ENCODE data around the gene EFS.

EFS gene

DNA sequence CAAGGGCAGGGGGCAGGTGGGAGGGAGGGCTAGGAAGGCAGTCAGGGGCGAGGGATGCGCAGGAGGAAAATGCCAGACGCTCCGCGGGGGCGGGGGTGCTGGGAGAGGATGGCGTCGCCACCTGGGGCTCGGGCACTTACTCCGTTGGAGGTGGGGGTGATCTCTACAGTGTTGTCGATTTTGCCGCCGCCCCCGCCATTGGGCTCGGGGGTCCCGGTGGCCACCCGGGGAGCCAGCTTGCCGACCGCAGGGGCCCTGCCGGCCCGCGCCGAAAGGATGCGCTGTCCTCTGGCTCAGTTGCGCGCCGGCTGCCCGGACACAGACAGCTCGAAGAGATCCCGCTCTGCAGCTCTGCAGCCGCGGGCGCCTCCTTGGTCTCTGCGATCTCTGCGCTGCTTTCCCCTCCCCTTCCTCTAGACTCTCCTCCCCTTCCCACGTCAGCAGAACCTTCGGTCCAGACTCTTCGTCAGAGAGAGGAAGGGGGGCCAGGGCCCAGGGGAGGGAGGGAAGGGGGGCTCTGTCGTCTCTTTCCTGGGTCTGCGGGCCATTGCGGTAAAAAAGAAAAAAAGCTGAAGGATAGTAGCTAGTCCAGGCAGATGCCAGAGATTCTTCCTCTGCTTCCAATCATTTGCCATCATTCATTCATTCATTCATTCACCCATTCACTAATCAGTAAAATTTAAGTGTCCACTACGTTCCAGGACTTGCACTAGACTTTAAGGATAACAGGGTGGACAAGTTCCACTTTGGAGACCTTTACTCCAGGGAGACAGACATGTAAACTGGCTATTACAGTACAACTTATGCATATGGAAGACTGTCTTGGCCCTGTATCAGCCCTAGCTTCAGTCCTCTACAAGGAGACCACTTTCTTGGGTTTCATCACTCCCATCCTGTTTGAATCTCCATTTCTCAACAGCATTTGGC is 12.2 kb downstream of the EFS start, which contains the start of gene SLC22A17:
SLC22A17 (minus strand) TSS at position 382 of the 927 bp plus-strand sequence.
- no peak within 1 kb of the TSS for H3K9ac ChIP-seq (ENCODE audit: low read length)
- peak within 1 kb of the TSS; percentile 69 for H3K4me3 ChIP-seq (ENCODE audit: low read length)

DNA sequence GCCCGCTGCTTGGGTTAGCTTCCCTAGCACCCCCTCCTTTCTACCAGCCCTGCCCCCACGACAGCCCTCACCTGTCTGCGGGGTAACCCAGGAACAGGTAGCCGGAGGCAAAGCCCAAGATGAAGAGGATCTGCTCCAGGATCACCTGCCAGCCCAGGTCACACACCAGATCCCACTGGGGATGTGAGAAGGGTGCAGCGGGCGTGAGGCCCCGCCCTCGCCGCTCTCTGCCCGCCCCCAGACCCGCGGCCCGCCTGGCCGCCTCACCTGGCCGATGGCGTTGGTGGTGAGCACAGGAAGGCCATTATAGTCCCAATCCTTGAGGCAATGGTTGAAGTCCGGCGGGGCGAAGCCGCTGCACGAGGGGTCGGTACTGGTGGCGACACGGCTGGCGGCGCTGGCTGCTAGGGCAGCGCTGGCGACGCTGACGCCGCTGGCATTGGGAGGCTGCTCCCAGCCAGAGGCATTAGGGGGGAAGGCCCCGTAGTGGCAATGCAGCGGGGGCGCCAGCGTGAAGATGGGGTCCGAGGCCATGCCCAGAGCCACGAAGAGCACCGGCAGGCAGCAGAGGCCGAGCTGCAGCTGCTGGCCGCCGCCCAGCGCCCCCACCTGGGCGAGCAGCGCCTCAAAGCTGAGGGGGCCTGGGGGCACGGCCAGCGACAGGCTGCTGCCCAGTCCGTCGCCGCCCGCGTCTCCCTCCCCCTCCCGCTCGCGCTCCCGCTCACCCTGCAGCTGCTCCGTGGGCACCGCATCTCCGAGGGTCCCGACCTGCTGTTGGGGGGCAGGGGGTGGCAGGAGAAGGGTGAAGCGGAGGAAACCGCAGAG is 13.1 kb downstream of the EFS start:
- Histone ChIP-seq H3K9me3 (ENCODE audit: control insufficient read depth, low read depth, low read length) (no peaks in the 10 kb centered on the region), H3K4me1 (ENCODE audit: control insufficient read depth, low read depth, low read length) (peaks cover 4% of the 10 kb centered on the region), H3K4me3 (ENCODE audit: low read length) (peak overlapping the region; percentile 69), H3K36me3 (ENCODE audit: control insufficient read depth, low read depth, low read length) (no peaks in the 10 kb centered on the region), H3K27me3 (ENCODE audit: control insufficient read depth, insufficient read depth, low read length) (peaks cover 25% of the 10 kb centered on the region), H3K9ac (ENCODE audit: low read length) (no peak overlapping the region), H3K27ac (ENCODE audit: low read length) (no peak overlapping the region)

More for the DNA sequence above, 12.2 kb downstream of the EFS start, which contains the start of gene SLC22A17:
- peaks cover 7% of the 10 kb centered on the region for H3K36me3 ChIP-seq (ENCODE audit: control insufficient read depth, low read depth, low read length)
- H3K4me1 ChIP-seq (ENCODE audit: control insufficient read depth, low read depth, low read length) = peaks cover 4% of the 10 kb centered on the region
- H3K9me3 ChIP-seq (ENCODE audit: control insufficient read depth, low read depth, low read length) = no peaks in the 10 kb centered on the region
- H3K27ac ChIP-seq (ENCODE audit: low read length) = no peak within 1 kb of the TSS
- H3K27me3 ChIP-seq (ENCODE audit: control insufficient read depth, insufficient read depth, low read length) = peaks cover 25% of the 10 kb centered on the region

DNA sequence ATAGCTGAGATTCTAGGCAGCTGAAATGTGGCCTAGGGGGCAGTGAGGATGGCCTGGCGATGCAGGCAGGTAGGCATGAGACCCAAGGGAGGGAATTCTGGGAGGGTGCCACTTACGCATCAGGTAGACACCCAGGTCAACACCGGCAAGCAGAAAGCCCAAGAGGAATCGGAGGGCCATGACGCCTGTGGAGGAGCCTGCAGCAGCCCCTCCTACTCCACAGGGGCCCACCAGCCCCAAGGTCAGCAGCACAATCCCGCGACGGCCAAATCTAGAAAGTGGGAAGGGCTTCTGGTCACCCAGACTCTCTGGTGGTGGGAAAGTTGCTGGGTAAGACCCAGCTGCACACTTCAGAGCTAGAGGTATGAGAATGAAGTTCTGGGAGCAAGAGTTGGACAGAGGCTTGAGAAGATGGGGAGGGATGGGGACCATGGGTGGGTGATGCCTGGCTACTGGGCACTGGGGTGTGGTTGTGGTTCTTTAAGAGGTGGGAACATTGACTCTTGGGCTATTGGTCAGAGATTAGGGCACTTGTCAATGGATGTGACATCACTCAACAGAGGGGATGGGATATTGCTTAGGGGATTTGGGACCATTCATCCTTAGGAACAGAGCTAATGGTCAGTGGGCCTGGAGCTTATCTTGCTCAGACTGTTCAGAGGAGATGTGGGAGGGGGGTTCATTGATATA is 15.7 kb downstream of the EFS start:
- Histone ChIP-seq H3K36me3 (ENCODE audit: control insufficient read depth, low read depth, low read length) (no peaks in the 10 kb centered on the region), H3K9ac (ENCODE audit: low read length) (no peak overlapping the region), H3K27ac (ENCODE audit: low read length) (no peak overlapping the region), H3K4me1 (ENCODE audit: control insufficient read depth, low read depth, low read length) (peaks cover 4% of the 10 kb centered on the region), H3K9me3 (ENCODE audit: control insufficient read depth, low read depth, low read length) (no peaks in the 10 kb centered on the region), H3K27me3 (ENCODE audit: control insufficient read depth, insufficient read depth, low read length) (peaks cover 25% of the 10 kb centered on the region), H3K4me3 (ENCODE audit: low read length) (no peak overlapping the region)

DNA sequence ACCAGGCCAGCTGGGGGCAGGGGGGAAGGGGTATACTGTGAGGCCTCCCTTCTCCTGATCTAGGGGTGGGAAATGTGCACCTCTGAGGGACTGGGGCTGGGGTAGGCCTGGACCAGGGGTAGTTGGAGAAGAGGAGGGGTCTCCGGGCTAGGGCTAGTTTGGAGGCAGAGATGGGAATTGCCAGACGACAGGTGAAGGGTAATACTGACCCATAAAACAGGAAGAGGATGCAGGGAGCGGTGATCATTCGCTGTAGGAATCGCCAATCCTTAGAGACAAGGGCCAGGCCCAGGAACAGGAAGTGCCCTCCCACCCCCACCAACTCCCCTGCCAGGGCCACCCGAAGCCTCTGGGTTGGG is 16.7 kb downstream of the EFS start:
- no peak overlapping the region for H3K27ac ChIP-seq (ENCODE audit: low read length)

DNA sequence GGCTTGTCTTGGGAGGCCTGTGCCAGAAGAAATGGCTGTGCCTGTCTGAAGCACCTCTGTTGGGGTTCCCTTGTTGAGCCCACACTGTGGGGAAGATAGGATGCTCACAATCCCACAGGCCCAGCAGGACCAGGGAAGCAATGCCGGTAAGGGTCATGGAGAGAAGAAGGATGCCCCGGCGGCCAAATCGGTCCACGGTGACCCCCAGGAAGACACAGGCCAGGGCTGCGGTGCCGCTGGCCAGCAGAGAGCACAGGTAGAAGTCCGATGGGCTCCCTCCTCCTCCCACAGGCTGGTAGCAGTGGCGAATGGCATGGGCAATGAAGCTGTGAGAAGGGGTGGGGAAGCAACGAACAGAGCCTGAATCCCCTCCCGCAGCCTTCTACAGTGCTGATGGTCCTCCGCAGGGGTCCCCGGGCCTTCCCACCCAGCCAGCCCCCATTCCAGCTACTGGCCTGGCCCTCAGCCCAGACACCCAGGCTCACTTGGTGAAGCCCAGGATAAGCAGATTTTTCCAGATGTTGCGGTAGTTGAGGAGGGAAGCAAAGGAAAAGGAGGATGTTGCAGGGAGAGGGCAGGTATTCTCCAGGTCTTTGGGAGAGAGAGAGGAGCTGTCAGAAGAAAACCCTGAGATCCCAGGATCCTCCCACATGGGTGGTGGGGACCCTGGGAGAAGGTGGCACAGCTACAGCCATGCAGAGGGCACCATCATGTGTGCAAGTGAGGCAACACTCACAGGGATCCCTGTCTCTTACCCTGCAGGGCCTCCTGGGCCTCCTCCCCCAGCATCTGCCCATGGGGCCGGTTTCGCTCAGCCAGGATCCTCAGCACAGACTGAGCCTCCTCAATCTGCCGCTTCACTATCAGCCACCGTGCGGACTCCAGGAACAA is 17.3 kb downstream of the EFS start:
- no peak overlapping the region for H3K27ac ChIP-seq (ENCODE audit: low read length)
- no peak overlapping the region for H3K9ac ChIP-seq (ENCODE audit: low read length)
- H3K9me3 ChIP-seq (ENCODE audit: control insufficient read depth, low read depth, low read length) = no peaks in the 10 kb centered on the region
- no peak overlapping the region for H3K4me3 ChIP-seq (ENCODE audit: low read length)
- H3K36me3 ChIP-seq (ENCODE audit: control insufficient read depth, low read depth, low read length) = no peaks in the 10 kb centered on the region
- H3K4me1 ChIP-seq (ENCODE audit: control insufficient read depth, low read depth, low read length) = no peaks in the 10 kb centered on the region
- peaks cover 14% of the 10 kb centered on the region for H3K27me3 ChIP-seq (ENCODE audit: control insufficient read depth, insufficient read depth, low read length)

More for the DNA sequence above, 16.7 kb downstream of the EFS start:
- no peaks in the 10 kb centered on the region for H3K9me3 ChIP-seq (ENCODE audit: control insufficient read depth, low read depth, low read length)
- no peaks in the 10 kb centered on the region for H3K36me3 ChIP-seq (ENCODE audit: control insufficient read depth, low read depth, low read length)
- peaks cover 4% of the 10 kb centered on the region for H3K4me1 ChIP-seq (ENCODE audit: control insufficient read depth, low read depth, low read length)
- H3K27me3 ChIP-seq (ENCODE audit: control insufficient read depth, insufficient read depth, low read length) = peaks cover 16% of the 10 kb centered on the region
- H3K9ac ChIP-seq (ENCODE audit: low read length) = no peak overlapping the region
- no peak overlapping the region for H3K4me3 ChIP-seq (ENCODE audit: low read length)

DNA sequence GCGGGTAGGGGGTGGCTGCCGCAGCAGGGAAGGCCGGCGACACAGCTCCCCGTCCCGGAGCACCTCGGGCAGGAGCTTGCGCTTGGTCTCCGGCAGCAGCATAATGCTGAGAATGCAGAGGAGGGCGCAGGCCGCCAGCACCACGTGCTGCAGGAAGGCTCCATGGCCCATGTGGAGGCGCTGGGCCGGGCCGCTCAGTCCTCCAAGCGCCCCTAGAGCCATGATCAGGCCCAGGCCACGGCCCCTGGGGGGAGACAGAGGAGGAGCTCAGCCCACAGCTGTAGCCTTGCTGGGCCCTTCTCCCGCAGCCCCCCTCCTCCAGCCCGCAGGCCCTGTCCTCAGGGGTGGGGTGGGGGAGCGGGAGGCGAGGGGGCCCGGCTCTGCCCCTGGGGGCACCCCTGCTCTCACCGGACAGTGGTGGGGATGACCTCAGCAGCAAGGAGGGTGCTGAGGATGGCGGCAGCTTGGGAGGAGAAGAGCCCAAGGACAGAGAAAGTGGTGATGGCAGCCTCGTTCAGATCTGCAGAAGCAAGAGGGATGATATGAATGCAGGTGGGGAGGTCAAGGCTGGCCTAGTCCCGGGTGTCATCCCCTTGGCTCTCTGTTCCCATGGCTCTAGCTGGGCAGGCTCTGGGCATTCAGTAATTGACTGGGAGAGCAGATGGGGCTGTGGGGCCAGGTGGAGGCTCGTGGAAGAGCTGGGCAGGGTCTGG is 18.1 kb downstream of the EFS start:
- Histone ChIP-seq H3K9me3 (ENCODE audit: control insufficient read depth, low read depth, low read length) (no peaks in the 10 kb centered on the region), H3K4me1 (ENCODE audit: control insufficient read depth, low read depth, low read length) (no peaks in the 10 kb centered on the region), H3K9ac (ENCODE audit: low read length) (no peak overlapping the region), H3K27me3 (ENCODE audit: control insufficient read depth, insufficient read depth, low read length) (peaks cover 13% of the 10 kb centered on the region), H3K4me3 (ENCODE audit: low read length) (no peak overlapping the region), H3K27ac (ENCODE audit: low read length) (no peak overlapping the region), H3K36me3 (ENCODE audit: control insufficient read depth, low read depth, low read length) (no peaks in the 10 kb centered on the region)

DNA sequence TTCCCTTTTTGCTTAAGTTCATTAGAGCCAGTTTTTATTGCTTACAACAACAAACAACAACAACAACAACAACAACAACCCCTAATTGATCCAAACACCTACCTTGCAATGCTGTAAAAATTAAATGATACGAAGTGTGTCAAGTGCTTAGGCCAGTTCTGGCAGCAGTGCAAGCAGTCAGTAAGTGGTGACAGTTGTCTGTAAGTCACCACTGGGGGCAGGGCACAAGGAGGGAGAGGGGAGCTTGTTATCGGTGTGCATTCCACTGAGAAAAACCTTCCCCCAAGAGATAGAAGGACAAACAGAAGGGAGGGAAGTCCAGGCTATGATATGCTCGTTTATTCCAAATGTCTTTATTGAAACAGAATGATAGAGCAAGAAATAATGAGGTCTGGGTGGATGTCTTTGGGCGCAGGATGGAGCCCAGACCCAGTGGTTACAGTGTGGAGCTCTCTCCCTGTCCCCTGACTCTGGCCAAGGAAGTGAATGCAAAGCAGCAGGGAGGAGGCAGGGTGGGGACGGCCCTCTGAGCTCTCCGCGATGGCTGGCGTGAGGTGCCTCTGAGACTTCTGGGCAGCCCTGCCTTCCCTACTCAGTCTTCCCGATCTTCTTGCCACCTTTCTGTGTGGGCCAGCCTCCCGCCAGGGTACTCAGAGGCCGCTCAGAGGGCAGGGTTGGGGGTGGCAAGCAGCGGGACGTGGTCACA is 18.8 kb downstream of the EFS start:
- Histone ChIP-seq H3K27me3 (ENCODE audit: control insufficient read depth, insufficient read depth, low read length) (peaks cover 6% of the 10 kb centered on the region), H3K27ac (ENCODE audit: low read length) (no peak overlapping the region), H3K9ac (ENCODE audit: low read length) (no peak overlapping the region), H3K4me1 (ENCODE audit: control insufficient read depth, low read depth, low read length) (no peaks in the 10 kb centered on the region), H3K4me3 (ENCODE audit: low read length) (no peak overlapping the region), H3K36me3 (ENCODE audit: control insufficient read depth, low read depth, low read length) (no peaks in the 10 kb centered on the region), H3K9me3 (ENCODE audit: control insufficient read depth, low read depth, low read length) (no peaks in the 10 kb centered on the region)

DNA sequence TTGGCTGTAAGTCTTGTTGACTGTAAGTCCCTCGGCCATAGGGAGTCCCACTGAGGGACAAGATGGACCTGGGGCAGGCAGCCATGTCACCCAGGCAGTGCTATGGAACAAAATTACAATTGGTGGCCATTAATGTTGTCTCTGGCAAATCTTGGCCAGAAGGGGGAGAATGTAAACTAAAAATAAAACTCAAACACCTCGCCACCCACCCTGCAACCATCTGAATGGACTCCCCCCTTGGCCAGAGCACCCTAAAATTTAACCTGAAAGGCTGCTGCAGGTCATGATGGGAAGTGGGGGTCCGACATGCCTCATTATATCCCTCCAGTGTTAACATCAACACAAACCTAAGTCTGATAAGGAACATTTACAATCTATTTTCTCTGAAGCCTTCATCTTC is 20.5 kb downstream of the EFS start:
- Histone ChIP-seq H3K4me3 (ENCODE audit: low read length) (no peak overlapping the region), H3K27me3 (ENCODE audit: control insufficient read depth, insufficient read depth, low read length) (no peaks in the 10 kb centered on the region), H3K36me3 (ENCODE audit: control insufficient read depth, low read depth, low read length) (no peaks in the 10 kb centered on the region), H3K27ac (ENCODE audit: low read length) (no peak overlapping the region), H3K4me1 (ENCODE audit: control insufficient read depth, low read depth, low read length) (no peaks in the 10 kb centered on the region), H3K9ac (ENCODE audit: low read length) (no peak overlapping the region), H3K9me3 (ENCODE audit: control insufficient read depth, low read depth, low read length) (peaks cover 2% of the 10 kb centered on the region)

DNA sequence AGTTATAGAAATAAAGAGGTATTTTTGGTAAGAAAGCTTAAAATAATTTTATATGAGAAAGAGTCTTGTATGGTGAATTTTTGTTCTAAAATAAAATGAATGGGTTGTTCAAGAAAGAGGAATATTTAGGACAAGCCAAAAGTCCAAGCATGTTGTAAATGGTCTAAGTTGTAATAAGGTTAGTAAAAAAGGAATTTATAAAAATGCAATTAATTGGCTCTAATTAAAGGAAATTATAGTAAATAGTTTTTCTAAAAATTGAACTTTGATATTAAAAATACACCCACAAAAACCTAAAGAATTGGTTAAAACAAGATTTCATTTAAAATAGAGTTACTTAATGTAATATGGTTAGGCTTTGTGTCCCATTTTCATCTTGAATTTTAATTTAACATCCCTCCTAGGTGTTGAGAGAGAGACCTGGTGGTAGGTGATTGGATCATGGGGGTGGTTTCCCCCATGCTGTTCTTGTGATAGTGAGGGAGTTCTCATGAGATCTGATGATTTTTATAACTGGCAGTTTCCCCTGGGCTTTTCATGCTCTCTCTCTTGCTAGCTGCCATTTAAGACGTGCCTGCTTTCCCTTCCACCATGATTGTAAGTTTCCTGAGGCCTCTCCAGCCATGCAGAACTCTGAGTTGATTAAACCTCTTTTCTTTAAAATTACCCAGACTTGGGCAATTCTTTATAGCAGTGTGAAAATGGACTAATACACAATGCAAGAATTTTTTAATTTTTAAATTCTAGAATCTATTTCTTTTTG is 25.3 kb downstream of the EFS start:
- no peak overlapping the region for H3K9ac ChIP-seq (ENCODE audit: low read length)
- no peak overlapping the region for H3K4me3 ChIP-seq (ENCODE audit: low read length)
- H3K27ac ChIP-seq (ENCODE audit: low read length) = no peak overlapping the region
- no peaks in the 10 kb centered on the region for H3K27me3 ChIP-seq (ENCODE audit: control insufficient read depth, insufficient read depth, low read length)
- H3K4me1 ChIP-seq (ENCODE audit: control insufficient read depth, low read depth, low read length) = no peaks in the 10 kb centered on the region
- H3K9me3 ChIP-seq (ENCODE audit: control insufficient read depth, low read depth, low read length) = peaks cover 9% of the 10 kb centered on the region
- no peaks in the 10 kb centered on the region for H3K36me3 ChIP-seq (ENCODE audit: control insufficient read depth, low read depth, low read length)

Measured in iPS-18a (cell line).